Gastroesophageal sphincter (tissue), 4 donors: Measurements from ENCODE around the gene SNX5. TPM values are rescaled to one million over a fixed set of nuclear protein-coding genes. Genes with fewer than 3 reads are reported as not detected.
"Not testable (repeated sequence)": the region's sequence is repeated elsewhere in the genome, so short reads cannot be mapped to it uniquely, and the experiment has no call there.

Experiments used
- ATAC-seq: fragments of 150-250 bp; one replicate; pipeline ENCODE4 v1.9.1; 2016; ENCODE audit warnings: mild to moderate bottlenecking, moderate library complexity
- H3K27ac ChIP-seq, 4 donors: fragments of 200-600 bp; sonication (generic) in 3 of 4; 1 replicate in 3 of 4; 2 replicates in 1 of 4; pipeline ENCODE4 v1.5.1; 2016 to 2019
- H3K27me3 ChIP-seq: fragments of 200-600 bp; sonication (generic); one replicate; pipeline ENCODE4 v1.5.1; 2019
- H3K36me3 ChIP-seq, 2 donors: fragments of 200-600 bp; sonication (generic); one replicate each; pipeline ENCODE4 v1.5.1; 2019; ENCODE audit warnings: control low read depth in 1 of 2
- H3K4me1 ChIP-seq, 3 donors: fragments of 200-600 bp; sonication (generic); 1 replicate in 2 of 3; 2 replicates in 1 of 3; pipeline ENCODE4 v1.5.1; 2016 to 2019; ENCODE audit warnings: control low read depth in 2 of 3
- H3K4me3 ChIP-seq, 2 donors: fragments of 200-600 bp; sonication (generic); one replicate each; pipeline ENCODE4 v1.5.1; 2019; ENCODE audit warnings: mild to moderate bottlenecking in 1 of 2, moderate library complexity in 1 of 2
- H3K9me3 ChIP-seq, 3 donors: fragments of 200-600 bp; sonication (generic); one replicate each; pipeline ENCODE4 v1.5.1; 2017 to 2019; ENCODE audit warnings: control low read depth in 2 of 3
- CTCF ChIP-seq, 4 experiments: fragments of 200-600 bp in 2 of 4; fragments of 450-650 bp in 2 of 4; sonication (generic) in 1 of 4; IDR thresholded peaks; one replicate each; pipeline ENCODE4 v1.5.1; 2017 to 2019; ENCODE audit warnings: antibody characterized with exemption in 4 of 4, mild to moderate bottlenecking in 2 of 4, moderate library complexity in 2 of 4
- EP300 ChIP-seq: sonication (generic); formaldehyde crosslinking; IDR thresholded peaks from one replicate; pipeline ENCODE4 v1.6.1; 2017; ENCODE audit warnings: antibody characterized with exemption, mild to moderate bottlenecking
- POLR2A ChIP-seq, 2 donors: fragments of 450-650 bp; IDR thresholded peaks; one replicate each; pipeline ENCODE4 v1.6.1; 2017; ENCODE audit warnings: antibody characterized with exemption in 2 of 2, mild to moderate bottlenecking in 2 of 2, moderate library complexity in 1 of 2
- POLR2AphosphoS5 ChIP-seq: sonication (generic); formaldehyde crosslinking; IDR thresholded peaks from one replicate; pipeline ENCODE4 v1.6.1; 2017; ENCODE audit warnings: antibody characterized with exemption
- WGBS, 2 donors: methylation state at CpG; one replicate each; pipeline ENCODE4 v1.1.5; 2018; ENCODE audit warnings: low coverage in 1 of 2; 5-methylcytosine and 5-hydroxymethylcytosine counted together
- total RNA-seq, 4 donors: library from RNA; depleted of rRNA; stranded (reverse); fragments of >200 nt; gene quantifications; one replicate each; pipeline ENCODE4 v1.1.0, GENCODE V29; 2016

The SNX5 gene
- total RNA-seq, 4 donors from 2014 or later, result 47.5 to 90.9 (median 70.2) TPM

GRCh38 chr20:17963114-17963897 lies 5.3 kb downstream of the SNX5 start:
- no peak for TF ChIP-seq POLR2A (IDR thresholded peaks at IDR 0.05)
- TF ChIP-seq EP300, result no peak
- TF ChIP-seq POLR2AphosphoS5, result no peak
- TF ChIP-seq CTCF (IDR thresholded peaks at IDR 0.05), result no peak
- Histone ChIP-seq H3K27ac (peak overlapping the region in 3 of 4 donors; percentile 1 to 78 (median 77)), H3K9me3 (no peaks in the 10 kb centered on the region), H3K36me3 (no peaks in the 10 kb centered on the region), H3K4me1 (peaks cover 10 to 91% (median 33%) of the 10 kb centered on the region in 3 donors), H3K27me3 (no peaks in the 10 kb centered on the region), H3K4me3 (no peak overlapping the region)
- ATAC-seq, result no peak
- 87 to 88% methylated on average over 3 to 9 of the region's 9 CpGs for WGBS, 2 donors

GRCh38 chr20:17961587-17961940 lies 7.0 kb downstream of the SNX5 start:
- ATAC-seq, result no peak
- Histone ChIP-seq H3K4me3 (no peak overlapping the region), H3K27me3 (no peaks in the 10 kb centered on the region), H3K36me3 (no peaks in the 10 kb centered on the region), H3K27ac (peak overlapping the region; percentile 65 to 83 (median 78)), H3K9me3 (no peaks in the 10 kb centered on the region), H3K4me1 (peaks cover 14 to 100% (median 39%) of the 10 kb centered on the region in 3 donors)
- WGBS, 2 donors, result 0 to 24% methylated on average over 1 of the region's 1 CpG
- TF ChIP-seq POLR2AphosphoS5 (no peak), POLR2A (IDR thresholded peaks at IDR 0.05) (no peak), EP300 (no peak), CTCF (IDR thresholded peaks at IDR 0.05) (no peak)

- Histone ChIP-seq H3K4me3 (peak overlapping the region; percentile 12 to 18), H3K36me3 (no peaks in the 10 kb centered on the region), H3K27me3 (no peaks in the 10 kb centered on the region), H3K9me3 (no peaks in the 10 kb centered on the region), H3K4me1 (peaks cover 14 to 99% (median 39%) of the 10 kb centered on the region in 3 donors), H3K27ac (peak overlapping the region; percentile 65 to 83 (median 78))
- ATAC-seq, result peak; percentile 75
- 4 to 8% methylated on average over 6 of the region's 6 CpGs for WGBS, 2 donors
- TF ChIP-seq POLR2AphosphoS5, result peak; percentile 87
- no peak for TF ChIP-seq POLR2A (IDR thresholded peaks at IDR 0.05)
- no peak for TF ChIP-seq EP300
- no peak for TF ChIP-seq CTCF (IDR thresholded peaks at IDR 0.05)
Observed at GRCh38 chr20:17960927-17961586, 7.5 kb downstream of the SNX5 start.

- H3K36me3 ChIP-seq, ATAC-seq, H3K27me3 ChIP-seq, H3K9me3 ChIP-seq: not testable (repeated sequence)
- H3K27ac ChIP-seq, result peak overlapping the region; percentile 65 to 83 (median 78)
- peaks cover 14 to 99% (median 39%) of the 10 kb centered on the region in 3 donors for H3K4me1 ChIP-seq
- WGBS, 2 donors, result 58 to 84% methylated on average over 5 to 8 of the region's 16 CpGs
- peak overlapping the region in 1 of 2 donors; percentile 18 for H3K4me3 ChIP-seq
Observed at GRCh38 chr20:17960400-17960885, 8.2 kb downstream of the SNX5 start.

- no peak for TF ChIP-seq CTCF (IDR thresholded peaks at IDR 0.05)
- TF ChIP-seq POLR2AphosphoS5, result no peak
- no peak for TF ChIP-seq POLR2A (IDR thresholded peaks at IDR 0.05)
- TF ChIP-seq EP300, result no peak
- ATAC-seq, result no peak
- no peaks in the 10 kb centered on the region for H3K27me3 ChIP-seq
- peaks cover 0 to 15% of the 10 kb centered on the region in 2 donors for H3K36me3 ChIP-seq
- WGBS, 2 donors, result 80% methylated on average over 5 of the region's 5 CpGs; no CpG with 5 or more reads in 1 of the 2 donors
- peak overlapping the region; percentile 20 to 83 (median 78) for H3K27ac ChIP-seq
- no peak overlapping the region for H3K4me3 ChIP-seq
- no peaks in the 10 kb centered on the region for H3K9me3 ChIP-seq
- peaks cover 14 to 97% (median 36%) of the 10 kb centered on the region in 3 donors for H3K4me1 ChIP-seq
Observed at GRCh38 chr20:17959257-17959627, 9.4 kb downstream of the SNX5 start.
